KMS-11 (cell line): ENCODE results near the gene PGR.

Experiments used
- H2AFZ ChIP-seq: fragments of 200-600 bp; sonication (generic); 2 replicates; pipeline ENCODE4 v1.6.1; 2016; ENCODE audit warnings: antibody characterized with exemption, mixed run types, low read depth
- H3K27ac ChIP-seq: fragments of 200-600 bp; sonication (generic); 2 replicates; pipeline ENCODE4 v1.6.1; 2016; ENCODE audit warnings: mild to moderate bottlenecking, mixed run types
- H3K27me3 ChIP-seq: fragments of 200-600 bp; sonication (generic); 2 replicates; pipeline ENCODE4 v1.6.1; 2017; ENCODE audit warnings: mild to moderate bottlenecking, low read depth, mixed run types, moderate library complexity; ENCODE audit not compliant: insufficient read depth
- H3K36me3 ChIP-seq: fragments of 200-600 bp; sonication (generic); 2 replicates; pipeline ENCODE4 v1.6.1; 2017; ENCODE audit warnings: mild to moderate bottlenecking, mixed run types; ENCODE audit not compliant: insufficient read depth
- H3K4me1 ChIP-seq: fragments of 200-600 bp; sonication (generic); 2 replicates; pipeline ENCODE4 v1.6.1; 2016; ENCODE audit warnings: mild to moderate bottlenecking, low read depth, mixed run types; ENCODE audit not compliant: poor library complexity, severe bottlenecking
- H3K4me2 ChIP-seq: fragments of 200-600 bp; sonication (generic); 2 replicates; pipeline ENCODE4 v1.7.0; 2016; ENCODE audit warnings: mild to moderate bottlenecking, mixed run types
- H3K4me3 ChIP-seq: fragments of 200-600 bp; sonication (generic); IDR thresholded peaks from 2 replicates; pipeline ENCODE4 v1.6.1; 2017; ENCODE audit warnings: low read depth, low read length, mixed read lengths; ENCODE audit not compliant: insufficient read depth
- H3K79me2 ChIP-seq: fragments of 200-600 bp; sonication (generic); 2 replicates; pipeline ENCODE4 v1.6.1; 2016; ENCODE audit warnings: low read depth, mixed run types; ENCODE audit not compliant: insufficient read depth
- H3K9ac ChIP-seq: fragments of 200-600 bp; sonication (generic); 2 replicates; pipeline ENCODE4 v1.6.1; 2016; ENCODE audit warnings: mild to moderate bottlenecking, mixed run types
- H4K20me1 ChIP-seq: fragments of 200-600 bp; sonication (generic); 2 replicates; pipeline ENCODE4 v1.6.1; 2016; ENCODE audit warnings: mild to moderate bottlenecking, mixed run types; ENCODE audit not compliant: insufficient read depth
- CTCF ChIP-seq: fragments of 200-600 bp; sonication (generic); conservative IDR thresholded peaks from 2 replicates; pipeline ENCODE4 v1.6.1; 2017; ENCODE audit warnings: low read depth, mild to moderate bottlenecking, antibody characterized with exemption, low read length, moderate library complexity, mixed read lengths

PGR gene

GRCh38 chr11:101158119-101158518 is 28.5 kb upstream of the PGR start:
- Histone ChIP-seq H3K27me3 (no peaks in the 10 kb centered on the region), H3K27ac (no peak overlapping the region), H3K4me2 (no peak overlapping the region), H2AFZ (no peak overlapping the region), H4K20me1 (no peaks in the 10 kb centered on the region), H3K79me2 (no peaks in the 10 kb centered on the region), H3K9ac (no peak overlapping the region), H3K36me3 (no peaks in the 10 kb centered on the region), H3K4me1 (no peaks in the 10 kb centered on the region), H3K4me3 (no peak overlapping the region)
- no peak for TF ChIP-seq CTCF

GRCh38 chr11:101138245-101138930 is 8.8 kb upstream of the PGR start:
- no peak overlapping the region for H3K27ac ChIP-seq
- no peak overlapping the region for H2AFZ ChIP-seq
- no peaks in the 10 kb centered on the region for H3K4me1 ChIP-seq
- H3K4me3 ChIP-seq = no peak overlapping the region
- TF ChIP-seq CTCF = no peak
- no peaks in the 10 kb centered on the region for H3K27me3 ChIP-seq
- H4K20me1 ChIP-seq = no peaks in the 10 kb centered on the region
- H3K9ac ChIP-seq = no peak overlapping the region
- H3K36me3 ChIP-seq = no peaks in the 10 kb centered on the region
- H3K79me2 ChIP-seq = no peaks in the 10 kb centered on the region
- no peak overlapping the region for H3K4me2 ChIP-seq

- H3K79me2 ChIP-seq = no peaks in the 10 kb centered on the region
- H2AFZ ChIP-seq = no peak overlapping the region
- no peaks in the 10 kb centered on the region for H4K20me1 ChIP-seq
- H3K9ac ChIP-seq = no peak overlapping the region
- H3K4me1 ChIP-seq = no peaks in the 10 kb centered on the region
- H3K27me3 ChIP-seq = no peaks in the 10 kb centered on the region
- no peaks in the 10 kb centered on the region for H3K36me3 ChIP-seq
- H3K4me3 ChIP-seq = no peak overlapping the region
- H3K4me2 ChIP-seq = no peak overlapping the region
- no peak for TF ChIP-seq CTCF
- no peak overlapping the region for H3K27ac ChIP-seq
Observed at GRCh38 chr11:101133190-101133589, 3.6 kb upstream of the PGR start.

- no peaks in the 10 kb centered on the region for H3K4me1 ChIP-seq
- no peaks in the 10 kb centered on the region for H3K36me3 ChIP-seq
- H4K20me1 ChIP-seq = no peaks in the 10 kb centered on the region
- H3K4me2 ChIP-seq = no peak overlapping the region
- H3K79me2 ChIP-seq = no peaks in the 10 kb centered on the region
- H3K27ac ChIP-seq = no peak overlapping the region
- no peak overlapping the region for H3K9ac ChIP-seq
- H3K4me3 ChIP-seq = no peak overlapping the region
- no peak overlapping the region for H2AFZ ChIP-seq
- TF ChIP-seq CTCF = no peak
- H3K27me3 ChIP-seq = no peaks in the 10 kb centered on the region
Observed at GRCh38 chr11:101128571-101129202, 926 bp downstream of the PGR start.
